GM18499 (cell line): ENCODE data around the gene DFFA.
"Not testable (repeated sequence)": the region's sequence is repeated elsewhere in the genome, so short reads cannot be mapped to it uniquely, and the experiment has no call there.

Experiments
- ATAC-seq: cut with Tn5 transposase; IDR thresholded peaks from one replicate; pipeline ENCODE4 v1.9.1; 2021; ENCODE audit warnings: moderate number of reproducible peaks; ENCODE audit not compliant: insufficient read depth, unreplicated experiment

The DFFA gene

DNA sequence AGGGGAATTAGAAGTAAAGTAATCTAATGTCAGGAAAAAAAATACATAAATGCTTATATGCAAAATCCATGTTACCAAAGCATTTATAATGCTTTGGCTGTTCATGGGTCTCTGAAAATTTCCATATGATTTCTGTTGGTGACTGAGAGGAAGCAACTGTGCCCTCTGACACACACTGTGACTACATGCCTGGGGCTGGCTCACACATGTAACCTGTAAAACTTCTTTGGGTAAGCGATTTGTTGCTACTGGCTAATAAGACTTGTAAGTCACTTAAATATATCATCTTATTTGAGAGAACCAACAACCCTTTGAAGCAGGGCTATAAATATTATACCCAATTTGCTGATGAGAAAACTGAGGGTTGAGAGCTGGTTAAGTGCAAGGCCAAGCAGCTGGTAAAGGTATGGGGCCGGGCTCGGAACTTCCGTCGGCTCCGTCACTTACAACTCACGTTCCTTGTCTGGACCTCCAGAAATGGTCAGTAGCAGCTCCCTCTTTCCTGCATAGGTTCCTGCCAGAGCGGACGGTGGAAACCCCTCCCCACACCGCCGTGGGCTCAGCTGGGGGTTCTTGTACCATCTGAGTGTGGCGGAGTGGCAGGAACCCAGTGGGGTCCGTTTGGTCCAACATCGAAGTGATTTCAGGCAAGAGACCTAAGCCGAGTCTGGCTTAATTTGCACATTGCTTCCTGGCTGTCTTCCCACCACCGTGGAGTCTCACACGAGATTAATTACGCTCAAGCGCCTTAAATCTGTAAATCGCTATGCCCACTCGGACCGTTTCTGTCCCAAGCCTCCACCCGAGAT lies 714 bp downstream of the DFFA start:
- no peak for ATAC-seq

DNA sequence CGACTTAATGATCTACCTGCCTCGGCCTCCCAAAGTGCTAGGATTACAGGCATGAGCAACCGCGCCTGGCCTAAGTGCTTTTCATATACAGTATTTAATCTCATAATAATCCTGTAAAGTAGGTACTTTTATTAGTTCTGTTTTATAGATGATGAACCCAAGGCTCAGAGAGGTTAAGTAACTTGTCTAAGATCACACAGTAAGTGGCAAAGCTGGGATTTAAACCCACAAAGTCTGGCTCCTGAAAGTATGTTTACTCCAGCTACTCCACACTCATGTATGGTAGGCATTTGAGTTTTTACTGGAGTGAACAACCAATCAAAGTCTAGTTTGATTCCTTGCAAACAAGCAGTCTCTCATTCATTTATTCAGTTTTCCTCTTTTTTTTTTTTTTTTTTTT lies 2.3 kb downstream of the DFFA start:
- ATAC-seq = no peak

DNA sequence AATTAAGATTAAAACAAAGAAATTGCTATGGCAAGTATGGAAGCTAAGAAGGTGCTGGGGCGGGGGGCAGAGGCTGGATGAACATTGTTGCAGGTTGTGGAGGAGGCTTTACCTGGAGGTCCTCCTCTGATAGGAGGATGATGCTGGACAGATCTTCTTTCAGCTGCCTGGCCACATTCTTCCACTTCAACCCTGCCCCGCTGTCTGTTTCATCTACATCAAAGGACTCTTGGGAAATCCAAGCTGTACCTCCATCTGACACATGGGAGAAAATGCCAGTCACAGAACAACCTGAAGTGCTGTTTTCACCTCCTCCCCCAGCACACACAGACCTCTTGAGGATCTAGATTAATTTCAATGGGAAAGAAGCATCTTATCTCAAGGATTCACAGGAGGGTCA lies 5.3 kb downstream of the DFFA start:
- ATAC-seq = no peak

- ATAC-seq = no peak
Measured at GRCh38 chr1:10459184-10459583, 13.1 kb downstream of the DFFA start.

DNA sequence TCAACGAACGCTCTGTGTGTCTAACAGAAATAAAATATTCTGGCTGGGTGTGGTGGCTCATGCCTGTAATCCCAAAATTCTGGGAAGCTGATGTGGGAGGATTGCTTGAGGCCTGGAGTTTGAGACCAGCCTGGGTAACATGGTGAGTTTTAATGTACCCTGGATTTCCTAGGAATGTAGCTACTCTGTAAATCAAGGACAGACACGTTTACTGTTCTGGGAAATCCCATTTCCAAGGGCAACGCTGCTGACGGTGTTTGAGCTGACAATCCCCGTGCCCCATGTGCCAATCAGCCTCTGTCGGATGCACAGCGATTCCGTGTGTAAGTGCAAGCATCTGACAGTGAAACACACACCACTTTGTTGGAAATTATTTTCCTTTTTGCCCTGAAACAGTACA lies 14.5 kb downstream of the DFFA start:
- no peak for ATAC-seq

- not testable (repeated sequence) for ATAC-seq
Measured at GRCh38 chr1:10457462-10457861, 14.9 kb downstream of the DFFA start.

- ATAC-seq = no peak
Measured at GRCh38 chr1:10456661-10457060, 15.7 kb downstream of the DFFA start.

DNA sequence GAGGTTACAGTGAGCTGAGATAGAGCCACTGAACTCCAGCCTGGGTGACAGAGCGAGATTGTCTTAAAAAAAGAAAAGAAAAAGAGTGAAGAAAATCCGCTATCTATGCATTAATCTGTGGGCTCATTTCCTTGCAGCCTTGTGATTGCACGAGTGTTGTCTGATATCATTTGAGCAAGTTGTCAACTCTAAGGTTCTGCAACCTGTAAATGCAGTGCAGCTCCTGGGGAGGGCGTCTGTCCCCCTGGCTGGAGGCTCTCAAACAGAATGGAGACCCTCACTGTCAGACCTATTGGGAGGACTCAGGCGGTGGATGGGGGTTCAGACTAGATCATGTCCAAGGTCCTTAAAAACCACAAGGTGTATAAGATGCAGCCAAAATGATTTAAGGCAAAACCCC lies 16.3 kb downstream of the DFFA start:
- no peak for ATAC-seq

DNA sequence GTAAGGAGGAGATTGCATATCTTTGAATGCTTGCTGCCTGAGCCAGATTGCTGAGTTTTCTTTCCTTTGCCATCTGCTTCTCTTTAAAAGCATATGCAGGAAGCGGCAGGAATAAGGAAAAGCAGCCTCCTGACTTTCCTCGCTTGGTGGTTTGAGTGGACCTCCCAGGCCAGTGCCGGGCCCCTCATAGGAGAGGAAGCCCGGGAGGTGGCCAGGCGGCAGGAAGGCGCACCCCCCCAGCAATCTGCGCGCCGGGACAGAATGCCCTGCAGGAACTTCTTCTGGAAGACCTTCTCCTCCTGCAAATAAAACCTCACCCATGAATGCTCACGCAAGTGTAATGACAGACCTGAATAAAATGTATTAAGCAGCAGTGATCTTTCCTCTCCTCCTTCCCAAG lies 21.0 kb downstream of the DFFA start:
- ATAC-seq = no peak

GRCh38 chr1:10450836-10451235 lies 21.5 kb downstream of the DFFA start:
- no peak for ATAC-seq

- ATAC-seq = no peak
Measured at GRCh38 chr1:10450156-10450814, 22.0 kb downstream of the DFFA start.

- ATAC-seq = no peak
Measured at GRCh38 chr1:10449751-10450150, 22.6 kb downstream of the DFFA start, which contains the start of gene CORT. Gene CORT (plus strand): TSS chr1:10450031. CDS start chr1:10450224, 193 bp downstream.

DNA sequence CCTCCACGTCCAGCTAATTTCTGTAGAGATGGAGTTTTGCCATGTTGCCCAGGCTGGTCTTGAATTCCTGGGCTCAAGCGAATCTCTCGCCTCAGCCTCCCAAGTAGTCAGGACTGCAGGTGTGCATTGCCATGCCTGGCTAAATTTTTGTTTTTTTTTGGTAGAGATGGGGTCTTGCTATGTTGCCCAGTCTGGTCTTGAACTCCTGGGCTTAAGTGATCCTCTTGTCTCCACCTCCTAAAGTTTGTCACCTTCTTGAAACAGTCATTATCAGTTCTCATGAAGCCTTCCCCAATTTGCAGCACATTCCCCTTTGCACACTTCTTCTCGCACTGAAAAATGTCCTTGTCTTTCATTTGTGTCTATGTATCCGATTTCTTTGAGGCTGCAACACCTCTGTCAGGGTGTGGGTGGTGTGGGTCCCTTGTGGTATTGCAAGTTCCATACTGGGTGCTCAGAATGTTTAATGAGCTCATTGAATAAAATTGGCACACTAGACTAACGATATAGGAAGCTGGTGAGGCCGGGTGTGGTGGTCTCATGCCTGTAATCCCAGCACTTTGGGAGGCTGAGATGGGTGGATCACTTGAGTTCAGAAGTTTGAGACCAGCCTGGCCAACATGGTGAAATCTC lies 25.4 kb downstream of the DFFA start:
- no peak for ATAC-seq

DNA sequence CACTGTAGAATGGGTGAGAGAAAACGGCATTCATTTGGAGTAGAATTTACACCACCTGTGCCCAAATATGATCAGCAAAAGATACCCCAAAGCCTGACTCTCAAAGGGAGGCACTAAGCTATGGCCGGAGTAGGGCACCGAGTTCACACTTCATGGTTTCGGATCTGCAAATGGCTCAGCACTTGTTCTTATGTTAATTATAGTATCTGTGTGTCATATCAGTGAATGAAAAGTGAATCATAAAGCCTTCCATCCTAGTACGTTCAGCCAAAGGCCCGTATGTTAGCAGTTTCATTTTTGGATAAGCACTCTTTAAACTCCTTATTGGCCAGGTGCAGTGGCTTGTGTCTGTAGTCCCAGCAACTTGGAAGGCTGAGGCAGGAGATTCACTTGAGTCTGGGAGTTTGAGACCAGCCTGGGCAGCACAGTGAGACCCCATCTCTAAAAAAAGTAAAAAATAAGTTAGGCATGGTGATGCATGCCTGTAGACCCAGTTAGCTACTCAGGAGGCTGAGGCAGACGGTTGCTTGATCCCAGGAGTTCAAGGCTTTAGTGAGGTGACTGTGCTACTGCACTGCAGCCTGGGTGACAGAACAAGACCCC lies 27.4 kb downstream of the DFFA start:
- no peak for ATAC-seq

- no peak for ATAC-seq
Measured at GRCh38 chr1:10444248-10444647, 28.1 kb downstream of the DFFA start.

DNA sequence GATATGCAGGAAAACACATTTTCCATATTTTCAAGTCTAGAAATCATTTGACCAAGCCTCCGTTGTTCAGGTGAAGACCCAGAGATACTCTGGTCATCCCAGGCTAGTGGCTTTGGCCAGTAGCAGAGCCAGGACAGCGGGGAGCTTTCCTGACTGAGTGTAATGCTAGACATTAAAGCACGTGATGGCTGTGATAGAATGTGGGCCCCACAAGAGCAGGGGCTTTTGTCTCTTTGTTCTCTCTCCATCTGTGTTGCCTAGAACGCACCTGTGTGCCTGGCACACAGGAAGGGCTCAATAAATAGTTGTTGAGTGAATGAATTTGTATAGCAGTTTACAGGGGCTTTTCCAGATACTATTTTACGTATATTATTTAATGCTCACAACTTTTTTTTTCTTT lies 31.5 kb downstream of the DFFA start:
- no peak for ATAC-seq

DNA sequence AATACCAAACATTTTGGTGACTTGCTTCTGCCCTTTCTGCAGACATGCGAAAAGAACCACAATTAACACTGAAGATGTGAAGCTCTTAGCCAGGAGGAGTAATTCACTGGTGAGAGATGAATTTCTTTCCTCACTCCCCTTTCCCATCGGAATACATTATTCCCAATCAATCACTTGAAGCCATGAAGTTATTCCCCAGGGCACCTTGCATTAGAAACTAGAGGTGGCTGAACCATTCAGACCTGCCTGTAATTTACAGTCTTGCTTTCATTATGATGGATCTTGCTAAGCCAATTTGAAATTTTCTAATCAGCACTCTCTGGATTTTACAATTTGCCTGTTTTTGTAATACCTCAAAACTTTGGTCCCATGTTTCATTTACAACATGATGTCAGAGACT lies 32.0 kb downstream of the DFFA start:
- no peak for ATAC-seq

DNA sequence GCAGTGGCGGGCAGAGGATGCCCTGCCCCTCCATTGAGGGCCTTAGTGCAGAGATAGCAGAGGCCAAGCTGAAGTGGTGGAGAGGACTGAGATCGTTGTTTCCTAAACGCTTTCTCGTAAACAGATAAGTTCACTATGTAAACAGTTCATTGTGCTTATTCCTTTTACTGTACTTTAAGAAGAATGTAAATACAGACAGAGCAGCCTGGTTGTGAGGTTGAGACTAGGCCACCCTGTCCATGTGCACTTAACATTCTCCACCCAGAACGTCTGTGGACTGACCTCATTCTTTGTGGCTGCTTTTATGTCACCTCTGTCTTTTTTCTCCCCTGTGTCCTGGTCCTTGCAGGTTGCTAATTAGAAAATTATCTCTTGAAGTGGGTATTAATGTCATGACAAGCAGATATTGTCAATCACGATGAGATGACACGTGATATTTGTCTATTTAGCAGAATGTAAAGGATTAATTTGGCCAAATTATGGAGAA lies 33.6 kb downstream of the DFFA start:
- ATAC-seq = no peak

- no peak for ATAC-seq
Measured at GRCh38 chr1:10437052-10437451, 35.3 kb downstream of the DFFA start.

DNA sequence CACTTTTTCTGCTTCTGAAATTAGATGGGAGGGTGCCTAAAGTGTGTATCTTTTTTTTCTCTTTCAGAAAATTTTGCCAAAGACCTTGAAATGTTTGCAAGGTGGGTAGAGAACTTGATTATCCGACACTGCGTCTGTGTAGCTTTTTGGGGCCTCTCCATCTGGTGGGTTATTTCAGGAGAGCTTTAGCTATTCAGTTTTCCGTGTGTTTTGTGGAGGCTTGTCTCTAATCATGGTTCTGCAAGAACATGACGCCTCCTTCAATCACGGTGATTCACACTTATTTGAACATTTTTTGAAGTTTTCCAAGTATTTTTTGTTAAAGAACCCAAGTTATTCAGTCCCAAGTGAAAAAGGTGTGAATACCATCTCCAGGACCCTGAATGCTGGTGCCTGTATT lies 37.7 kb downstream of the DFFA start:
- no peak for ATAC-seq

DNA sequence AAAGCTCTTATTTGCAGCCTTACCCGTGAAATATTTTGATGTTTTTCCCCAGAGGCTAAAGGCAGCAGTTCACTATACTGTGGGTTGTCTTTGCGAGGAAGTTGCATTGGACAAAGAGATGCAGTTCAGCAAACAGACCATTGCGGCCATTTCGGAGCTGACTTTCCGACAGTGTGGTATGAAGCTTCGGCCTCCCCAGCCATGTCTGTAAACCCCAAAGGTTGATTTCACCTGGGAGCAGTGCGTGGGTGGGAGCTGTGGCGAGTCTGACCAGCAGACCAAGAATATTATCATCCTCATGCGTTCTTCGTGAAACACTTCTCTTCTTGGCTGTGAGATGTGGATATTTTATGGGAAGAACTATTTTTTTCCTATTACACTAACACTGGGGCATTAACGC lies 38.5 kb downstream of the DFFA start:
- no peak for ATAC-seq
